Left ventricle myocardium inferior (tissue), 1 donor: Measurements from ENCODE around the gene GOLT1A. TPM values are rescaled to one million over a fixed set of nuclear protein-coding genes. Genes with fewer than 3 reads are reported as not detected.

Experiments used
- DNase-seq: peaks from one replicate; pipeline ENCODE4 v3.0.0-alpha.2; 2020
- H3K27ac ChIP-seq: fragments of 200-600 bp; replicated peaks from 2 replicates; pipeline ENCODE4 v1.8.0; 2021
- H3K27me3 ChIP-seq: fragments of 200-600 bp; 2 replicates; pipeline ENCODE4 v1.8.0; 2021; ENCODE audit warnings: low read depth
- H3K36me3 ChIP-seq: fragments of 200-600 bp; 2 replicates; pipeline ENCODE4 v1.8.0; 2021
- H3K4me1 ChIP-seq: fragments of 200-600 bp; 2 replicates; pipeline ENCODE4 v1.8.0; 2021
- H3K4me3 ChIP-seq: fragments of 200-600 bp; 2 replicates; pipeline ENCODE4 v1.8.0; 2021; ENCODE audit warnings: mild to moderate bottlenecking, moderate library complexity
- H3K9me3 ChIP-seq: fragments of 200-600 bp; replicated peaks from 2 replicates; pipeline ENCODE4 v1.8.0; 2021
- intact Hi-C: fragments of 100-400 bp; cut with micrococcal nuclease; formaldehyde crosslinking; loops from one replicate; pipeline ENCODE4 v1.11.0; 2022
- total RNA-seq: library from RNA; stranded (reverse); fragmentation: NEBNext Ultra II Directional; extraction: Animal tissue kit (Norgen Biotek cat#: 25700); gene quantifications from one replicate; pipeline ENCODE4 v1.2.1, GENCODE V29; 2021
- TF ChIP-seq, protein P1 (sequence below): fragments of 200-600 bp; IDR thresholded peaks from 2 replicates; pipeline ENCODE4 v1.8.0; 2021; ENCODE audit warnings: antibody characterized with exemption, mild to moderate bottlenecking, borderline replicate concordance
- donor health status: DM: no; HTN: yes; CAD: no; lungs with severe emphysema.

Gene GOLT1A
- total RNA-seq, 1 donor from 2014 or later, result not detected

DNA sequence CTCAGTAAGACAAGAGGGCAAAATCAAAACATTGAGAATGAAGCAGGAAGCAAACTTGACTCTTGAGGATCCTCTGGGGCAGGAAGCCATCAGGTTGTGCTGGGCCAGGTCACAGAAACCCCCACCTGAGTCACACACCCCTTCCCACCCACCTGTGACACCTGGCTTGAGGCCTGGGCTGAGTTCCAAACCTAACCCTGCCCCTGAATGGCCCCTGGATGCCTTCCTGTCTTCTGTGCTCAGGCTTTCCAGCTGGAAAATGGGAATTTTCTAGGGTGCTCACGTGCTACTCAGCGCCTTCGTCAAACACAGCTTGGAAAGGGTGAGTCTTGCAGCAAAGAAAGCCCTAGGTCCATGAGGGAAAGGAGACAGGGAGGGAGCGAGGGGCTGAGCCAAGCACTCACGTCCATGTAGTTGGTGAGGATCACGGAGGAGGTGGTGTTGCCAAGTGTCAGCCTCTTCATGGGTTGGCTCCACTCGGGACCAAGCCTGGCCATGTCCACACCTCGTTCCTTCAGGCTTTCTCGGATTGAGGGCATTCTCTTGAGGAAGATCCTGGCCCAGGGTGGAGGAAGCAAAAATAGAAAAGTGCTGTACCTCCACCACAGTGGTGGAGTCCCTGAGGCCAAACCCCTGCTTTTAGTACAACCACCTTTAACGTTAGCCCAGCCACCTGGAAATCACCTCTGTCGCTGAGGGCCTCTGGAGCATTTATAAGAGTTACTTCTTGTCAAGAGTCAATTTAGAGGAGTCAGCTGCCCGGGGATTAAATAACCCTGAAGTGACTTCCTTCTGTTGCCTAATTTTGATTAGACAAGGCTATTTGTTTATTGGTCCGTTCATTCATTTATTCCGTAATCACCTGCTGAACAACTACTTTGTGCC lies 51.9 kb downstream of the GOLT1A start:
- no peaks in the 10 kb centered on the region for H3K9me3 ChIP-seq
- no peak overlapping the region for H3K4me3 ChIP-seq
- no peaks in the 10 kb centered on the region for H3K4me1 ChIP-seq
- H3K27me3 ChIP-seq, result peaks cover 39% of the 10 kb centered on the region
- H3K27ac ChIP-seq, result no peak overlapping the region
- TF ChIP-seq, protein P1, sequence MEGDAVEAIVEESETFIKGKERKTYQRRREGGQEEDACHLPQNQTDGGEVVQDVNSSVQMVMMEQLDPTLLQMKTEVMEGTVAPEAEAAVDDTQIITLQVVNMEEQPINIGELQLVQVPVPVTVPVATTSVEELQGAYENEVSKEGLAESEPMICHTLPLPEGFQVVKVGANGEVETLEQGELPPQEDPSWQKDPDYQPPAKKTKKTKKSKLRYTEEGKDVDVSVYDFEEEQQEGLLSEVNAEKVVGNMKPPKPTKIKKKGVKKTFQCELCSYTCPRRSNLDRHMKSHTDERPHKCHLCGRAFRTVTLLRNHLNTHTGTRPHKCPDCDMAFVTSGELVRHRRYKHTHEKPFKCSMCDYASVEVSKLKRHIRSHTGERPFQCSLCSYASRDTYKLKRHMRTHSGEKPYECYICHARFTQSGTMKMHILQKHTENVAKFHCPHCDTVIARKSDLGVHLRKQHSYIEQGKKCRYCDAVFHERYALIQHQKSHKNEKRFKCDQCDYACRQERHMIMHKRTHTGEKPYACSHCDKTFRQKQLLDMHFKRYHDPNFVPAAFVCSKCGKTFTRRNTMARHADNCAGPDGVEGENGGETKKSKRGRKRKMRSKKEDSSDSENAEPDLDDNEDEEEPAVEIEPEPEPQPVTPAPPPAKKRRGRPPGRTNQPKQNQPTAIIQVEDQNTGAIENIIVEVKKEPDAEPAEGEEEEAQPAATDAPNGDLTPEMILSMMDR, result no peak
- H3K36me3 ChIP-seq, result no peaks in the 10 kb centered on the region
- DNase-seq, result no peak
- intact Hi-C loops, result loop anchor here (2.0 to 10.0 kb wide), 3 partner anchors 45 to 233 kb away; no protein-coding TSS in a partner anchor

DNA sequence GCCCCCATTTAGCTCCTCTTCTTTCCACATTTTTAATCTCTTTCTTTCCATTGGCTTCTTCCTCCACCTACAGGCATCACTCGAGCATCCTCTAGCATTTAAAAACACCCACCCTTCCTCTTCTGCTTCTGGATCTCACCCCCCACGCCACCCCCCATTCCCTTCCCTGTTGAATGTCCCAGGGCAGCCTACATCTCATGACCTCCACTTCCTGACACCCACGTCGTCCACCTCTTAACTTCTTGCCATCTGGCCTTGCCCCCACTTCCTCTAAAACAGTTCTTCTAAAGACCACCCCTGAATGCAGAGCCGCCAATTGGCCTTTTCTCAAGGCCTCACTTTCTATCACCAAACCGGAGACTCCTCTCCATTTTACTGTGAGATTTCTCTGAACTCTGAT lies 55.8 kb downstream of the GOLT1A start:
- Histone ChIP-seq H3K27ac (no peak overlapping the region), H3K36me3 (no peaks in the 10 kb centered on the region), H3K4me1 (no peaks in the 10 kb centered on the region), H3K9me3 (no peaks in the 10 kb centered on the region), H3K4me3 (no peak overlapping the region), H3K27me3 (peaks cover 44% of the 10 kb centered on the region)
- TF ChIP-seq, protein P1, result no peak
- DNase-seq, result no peak
- intact Hi-C loops, result no loop called here

DNA sequence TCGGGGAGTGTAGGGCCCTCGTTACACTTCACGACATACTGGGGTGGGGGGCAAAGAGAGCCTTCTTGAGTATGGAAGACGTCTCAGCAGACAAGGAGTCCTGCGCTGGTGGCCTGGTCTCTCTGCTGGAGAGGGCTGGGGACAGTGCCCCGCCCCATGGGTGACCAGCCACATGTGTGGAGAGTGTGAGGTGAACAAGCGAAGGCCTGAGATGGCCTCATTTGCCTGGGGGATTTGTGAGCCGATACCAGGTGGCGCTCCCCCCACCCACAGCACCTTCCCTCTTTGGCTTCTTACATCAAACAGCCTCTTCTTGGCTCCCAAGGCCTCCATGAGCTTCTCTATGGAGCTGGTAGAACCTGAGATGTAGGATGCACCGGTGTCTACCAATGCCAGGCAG lies 57.9 kb downstream of the GOLT1A start:
- H3K27me3 ChIP-seq, result peaks cover 31% of the 10 kb centered on the region
- no peaks in the 10 kb centered on the region for H3K36me3 ChIP-seq
- DNase-seq, result no peak
- peaks cover 19% of the 10 kb centered on the region for H3K4me1 ChIP-seq
- intact Hi-C loops, result no loop called here
- no peaks in the 10 kb centered on the region for H3K9me3 ChIP-seq
- H3K27ac ChIP-seq, result no peak overlapping the region
- H3K4me3 ChIP-seq, result no peak overlapping the region
- TF ChIP-seq, protein P1, result no peak

DNA sequence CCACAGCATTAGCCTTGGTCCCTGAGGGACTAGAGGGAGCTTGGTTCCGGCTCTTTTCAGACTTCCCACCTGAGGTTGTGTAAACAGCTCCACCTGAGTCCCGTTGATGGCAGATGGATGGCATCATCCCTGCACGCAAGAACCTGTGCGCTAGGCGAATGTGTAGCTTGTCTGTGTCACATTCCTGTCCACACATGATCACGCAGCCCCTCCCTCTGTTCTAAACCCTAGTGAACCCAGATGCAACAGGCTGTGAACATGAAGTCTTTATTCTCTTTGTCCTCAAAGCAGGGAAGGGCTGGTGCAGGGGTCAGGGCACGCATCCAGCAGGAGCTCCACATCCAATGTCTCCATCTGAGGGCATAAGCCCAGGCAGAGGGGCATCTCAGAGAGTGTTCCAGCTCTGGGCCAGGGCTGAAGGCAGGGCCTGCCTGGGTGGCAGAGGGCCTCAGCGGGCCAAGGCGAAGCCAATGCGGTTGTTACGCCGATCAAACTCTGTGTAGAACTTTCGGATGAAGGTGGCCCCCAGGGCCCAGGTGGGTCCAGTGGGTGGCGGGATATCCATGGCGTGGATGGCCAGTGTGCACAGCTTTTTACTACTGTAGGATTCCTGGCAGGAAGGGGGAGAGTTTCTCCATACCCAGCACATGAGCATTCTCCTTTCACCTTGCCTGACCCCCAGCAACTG lies 59.1 kb downstream of the GOLT1A start:
- intact Hi-C loops, result no loop called here
- TF ChIP-seq, protein P1, result no peak
- H3K27me3 ChIP-seq, result peaks cover 20% of the 10 kb centered on the region
- H3K4me3 ChIP-seq, result no peak overlapping the region
- H3K9me3 ChIP-seq, result no peaks in the 10 kb centered on the region
- H3K4me1 ChIP-seq, result peaks cover 25% of the 10 kb centered on the region
- H3K36me3 ChIP-seq, result no peaks in the 10 kb centered on the region
- DNase-seq, result no peak
- H3K27ac ChIP-seq, result no peak overlapping the region

DNA sequence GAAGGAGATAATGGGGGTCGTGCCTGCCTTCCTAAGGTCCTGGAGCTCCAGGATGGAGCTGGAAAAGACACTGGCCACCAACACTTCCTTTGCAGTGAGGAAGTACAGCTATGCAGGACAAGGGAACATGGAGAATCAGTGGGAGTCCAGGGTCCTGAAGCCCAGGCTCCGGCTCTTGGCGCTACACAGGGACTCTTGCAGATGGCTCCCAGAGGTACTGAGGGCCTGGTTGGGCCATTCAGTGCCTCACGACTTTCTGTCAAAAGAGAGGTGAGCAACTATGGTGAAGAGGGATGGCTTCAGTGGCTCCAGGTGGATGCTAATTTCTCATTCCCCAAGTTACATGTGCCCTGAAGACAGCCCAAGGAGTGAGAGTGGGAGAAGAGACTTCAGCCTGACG lies 60.1 kb downstream of the GOLT1A start:
- peaks cover 17% of the 10 kb centered on the region for H3K27me3 ChIP-seq
- DNase-seq, result no peak

More for the DNA sequence above, 60.1 kb downstream of the GOLT1A start:
- Histone ChIP-seq H3K27ac (no peak overlapping the region), H3K4me1 (peaks cover 25% of the 10 kb centered on the region), H3K9me3 (no peaks in the 10 kb centered on the region), H3K4me3 (no peak overlapping the region), H3K36me3 (no peaks in the 10 kb centered on the region)
- intact Hi-C loops, result no loop called here
- TF ChIP-seq, protein P1, result no peak
